ENCODE data around the gene ATP8A2.

GRCh38 chr13:25965596-25965995 is 593.8 kb downstream of the ATP8A2 start:
- no peak for TF ChIP-seq POLR2AphosphoS5 (IDR thresholded peaks at IDR 0.05)
- TF ChIP-seq EZH2 (IDR thresholded peaks at IDR 0.05; ENCODE audit: borderline replicate concordance, insufficient read depth, low read length, poor library complexity, severe bottlenecking) = no peak
- no peak for TF ChIP-seq CTCF (IDR thresholded peaks at IDR 0.05; ENCODE audit: poor library complexity, severe bottlenecking)
- no peak for TF ChIP-seq SMC3 (conservative IDR thresholded peaks at IDR 0.05; ENCODE audit: poor library complexity)
- TF ChIP-seq REST (IDR thresholded peaks at IDR 0.05; ENCODE audit: borderline replicate concordance) = no peak
- TF ChIP-seq EP300 (conservative IDR thresholded peaks at IDR 0.05; ENCODE audit: poor library complexity, severe bottlenecking) = no peak
- TF ChIP-seq RAD21 (conservative IDR thresholded peaks at IDR 0.05) = no peak
- TF ChIP-seq TAF1 (IDR thresholded peaks at IDR 0.05; ENCODE audit: low read depth) = no peak
- no peak for TF ChIP-seq MXI1 (conservative IDR thresholded peaks at IDR 0.05; ENCODE audit: poor library complexity, severe bottlenecking)
